Keratinocyte (primary cell): ENCODE results near the gene CNTNAP2.

Source experiments
- EZH2 ChIP-seq: IDR thresholded peaks from one replicate; pipeline ENCODE4 v1.6.1; 2012; ENCODE audit warnings: inconsistent platforms, mild to moderate bottlenecking, low read length, moderate library complexity
- TF ChIP-seq, protein P1 (sequence below), 3 experiments: IDR thresholded peaks in 1 of 3; conservative IDR thresholded peaks in 1 of 3; optimal IDR thresholded peaks in 1 of 3; 2 replicates in 2 of 3; 3 replicates in 1 of 3; pipeline versions ENCODE3 to v1.5.1; 2011; ENCODE audit warnings: low read length in 3 of 3, mild to moderate bottlenecking in 3 of 3, moderate library complexity in 2 of 3, control low read depth in 1 of 3, inconsistent platforms in 1 of 3; ENCODE audit not compliant: insufficient read depth in 2 of 3; ENCODE audit errors: extremely low read depth in 1 of 3

DNA sequence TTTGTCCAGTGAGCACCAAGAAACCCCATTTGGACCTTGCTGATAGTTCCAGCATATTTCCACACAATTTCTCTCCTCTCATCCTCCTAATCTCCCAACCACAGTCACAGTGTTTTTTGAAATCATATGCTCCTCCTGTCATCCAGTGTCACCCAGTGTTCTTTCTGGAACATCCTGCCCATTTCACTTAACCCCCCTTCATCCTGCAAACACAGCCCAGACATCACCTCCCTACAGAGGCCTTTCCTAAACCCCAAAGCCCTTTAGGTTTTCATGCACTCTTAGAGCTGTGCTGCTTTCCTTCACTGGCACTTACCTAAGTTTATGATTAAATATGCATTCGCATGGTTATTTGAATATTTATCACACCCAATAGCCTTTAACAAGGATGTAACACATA is 1316.0 kb downstream of the CNTNAP2 start:
- TF ChIP-seq, protein P1, sequence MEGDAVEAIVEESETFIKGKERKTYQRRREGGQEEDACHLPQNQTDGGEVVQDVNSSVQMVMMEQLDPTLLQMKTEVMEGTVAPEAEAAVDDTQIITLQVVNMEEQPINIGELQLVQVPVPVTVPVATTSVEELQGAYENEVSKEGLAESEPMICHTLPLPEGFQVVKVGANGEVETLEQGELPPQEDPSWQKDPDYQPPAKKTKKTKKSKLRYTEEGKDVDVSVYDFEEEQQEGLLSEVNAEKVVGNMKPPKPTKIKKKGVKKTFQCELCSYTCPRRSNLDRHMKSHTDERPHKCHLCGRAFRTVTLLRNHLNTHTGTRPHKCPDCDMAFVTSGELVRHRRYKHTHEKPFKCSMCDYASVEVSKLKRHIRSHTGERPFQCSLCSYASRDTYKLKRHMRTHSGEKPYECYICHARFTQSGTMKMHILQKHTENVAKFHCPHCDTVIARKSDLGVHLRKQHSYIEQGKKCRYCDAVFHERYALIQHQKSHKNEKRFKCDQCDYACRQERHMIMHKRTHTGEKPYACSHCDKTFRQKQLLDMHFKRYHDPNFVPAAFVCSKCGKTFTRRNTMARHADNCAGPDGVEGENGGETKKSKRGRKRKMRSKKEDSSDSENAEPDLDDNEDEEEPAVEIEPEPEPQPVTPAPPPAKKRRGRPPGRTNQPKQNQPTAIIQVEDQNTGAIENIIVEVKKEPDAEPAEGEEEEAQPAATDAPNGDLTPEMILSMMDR (optimal IDR thresholded peaks at IDR 0.05 in 1 of 3, IDR thresholded peaks at IDR 0.05 in 1 of 3, conservative IDR thresholded peaks at IDR 0.05 in 1 of 3; ENCODE audit: extremely low read depth in 1 of 3, insufficient read depth in 2 of 3, low read length in 3 of 3) = no peak
- TF ChIP-seq EZH2 = no peak
